SK-N-SH (cell line): ENCODE results near the gene AHNAK. TPM values are rescaled to one million over a fixed set of nuclear protein-coding genes. Genes with fewer than 3 reads are reported as not detected.
A peak's percentile ranks its signal among the peaks of the same experiment; 100 is the strongest.

Experiments
- CTCF ChIA-PET: fragments of 300-600, 350-600 bp; formaldehyde crosslinking; extraction: SDS; loops from one replicate; lab custom pipeline; 2021; lab: Yijun Ruan, JAX
- POLR2A ChIA-PET: fragments of 350-600 bp; sonication (Branson Sonifier 250); formaldehyde crosslinking; extraction: SDS; loops from one replicate; lab custom pipeline; 2020; ENCODE audit warnings: antibody characterized with exemption, inconsistent platforms; lab: Yijun Ruan, JAX
- DNase-seq: peaks from one replicate; pipeline ENCODE4 v3.0.0; 2012
- H2AFZ ChIP-seq: fragments of 200-600 bp; sonication (generic); 2 replicates; pipeline ENCODE4 v1.8.1; 2016; ENCODE audit warnings: antibody characterized with exemption, mild to moderate bottlenecking, low read depth
- H3F3A ChIP-seq: fragments of 200-600 bp; sonication (generic); replicated peaks from 2 replicates; pipeline ENCODE3; 2016; ENCODE audit warnings: antibody characterized with exemption, mild to moderate bottlenecking; ENCODE audit not compliant: insufficient read depth
- H3K27ac ChIP-seq, 2 experiments: fragments of 200-500 bp in 1 of 2; fragments of 200-600 bp in 1 of 2; sonication (Bioruptor generic) in 1 of 2; sonication (generic), shearing (Covaris generic) in 1 of 2; 2 replicates each; pipeline versions ENCODE4 v1.5.1 to v1.6.1; 2014 to 2016; ENCODE audit warnings: low read depth in 2 of 2, inconsistent platforms in 1 of 2, low read length in 1 of 2, mild to moderate bottlenecking in 1 of 2, mixed read lengths in 1 of 2
- H3K27me3 ChIP-seq: fragments of 200-600 bp; sonication (generic), shearing (Covaris generic); 2 replicates; pipeline ENCODE4 v1.6.1; 2016; ENCODE audit warnings: mixed run types; ENCODE audit not compliant: insufficient read depth
- H3K36me3 ChIP-seq, 2 experiments: fragments of 200-500 bp in 1 of 2; fragments of 200-600 bp in 1 of 2; sonication (Bioruptor generic) in 1 of 2; sonication (generic) in 1 of 2; replicated peaks in 1 of 2; 2 replicates each; pipeline versions ENCODE3 to v1.5.1; 2014 to 2016; ENCODE audit warnings: low read length in 1 of 2, mild to moderate bottlenecking in 1 of 2; ENCODE audit not compliant: insufficient read depth in 2 of 2, control insufficient read depth in 1 of 2
- H3K4me1 ChIP-seq, 2 experiments: fragments of 200-500 bp in 1 of 2; fragments of 200-600 bp in 1 of 2; sonication (Bioruptor generic) in 1 of 2; sonication (generic), shearing (Covaris generic) in 1 of 2; 2 replicates each; pipeline versions ENCODE4 v1.5.1 to v1.6.1; 2014 to 2016; ENCODE audit warnings: low read depth in 1 of 2, low read length in 1 of 2, mixed run types in 1 of 2; ENCODE audit not compliant: insufficient read depth in 2 of 2, control insufficient read depth in 1 of 2
- H3K4me2 ChIP-seq: fragments of 200-600 bp; sonication (generic), shearing (Covaris generic); 2 replicates; pipeline ENCODE4 v1.6.1; 2017; ENCODE audit warnings: mixed run types
- H3K4me3 ChIP-seq, 2 experiments: fragments of 200-500 bp in 1 of 2; fragments of 200-600 bp in 1 of 2; sonication (Bioruptor generic) in 1 of 2; sonication (generic), shearing (Covaris generic) in 1 of 2; 2 replicates each; pipeline versions ENCODE4 v1.5.1 to v1.8.1; 2014 to 2016; ENCODE audit warnings: low read depth in 2 of 2, inconsistent platforms in 1 of 2, low read length in 1 of 2, mild to moderate bottlenecking in 1 of 2, mixed read lengths in 1 of 2, moderate library complexity in 1 of 2
- H3K79me2 ChIP-seq: fragments of 200-600 bp; sonication (generic); 2 replicates; pipeline ENCODE4 v1.8.1; 2017; ENCODE audit warnings: mild to moderate bottlenecking; ENCODE audit not compliant: insufficient read depth
- H3K9ac ChIP-seq: fragments of 200-600 bp; sonication (generic); 2 replicates; pipeline ENCODE4 v1.6.1; 2017; ENCODE audit warnings: mixed run types
- H3K9me2 ChIP-seq: fragments of 200-600 bp; sonication (generic); 2 replicates; pipeline ENCODE4 v1.6.1; 2017; ENCODE audit warnings: mixed run types
- H3K9me3 ChIP-seq: fragments of 200-600 bp; sonication (generic); 2 replicates; pipeline ENCODE4 v1.6.1; 2017; ENCODE audit warnings: mixed run types, mild to moderate bottlenecking, moderate library complexity
- H4K20me1 ChIP-seq: fragments of 200-600 bp; sonication (generic); 2 replicates; pipeline ENCODE4 v1.6.1; 2017; ENCODE audit warnings: mild to moderate bottlenecking, mixed run types; ENCODE audit not compliant: insufficient read depth
- ELF1 ChIP-seq: IDR thresholded peaks from 2 replicates; pipeline ENCODE4 v1.4.0; 2012
- EZH2phosphoT487 ChIP-seq: fragments of 200-600 bp; sonication (generic); IDR thresholded peaks from 2 replicates; pipeline ENCODE4 v1.6.1; 2017; ENCODE audit warnings: low read depth, mixed run types, mild to moderate bottlenecking, antibody characterized with exemption, moderate library complexity, borderline replicate concordance
- FOSL2 ChIP-seq: IDR thresholded peaks from 2 replicates; pipeline ENCODE4 v1.4.0; 2012; ENCODE audit warnings: low read depth, mild to moderate bottlenecking, moderate library complexity, borderline replicate concordance
- FOXJ3 ChIP-seq: sonication (generic); formaldehyde crosslinking; IDR thresholded peaks from 2 replicates; pipeline ENCODE4 v1.5.1; 2020; ENCODE audit warnings: mild to moderate bottlenecking, missing genetic modification reagents
- FOXM1 ChIP-seq: IDR thresholded peaks from 2 replicates; pipeline ENCODE4 v1.4.0; 2012; ENCODE audit warnings: low read depth, mild to moderate bottlenecking
- GABPA ChIP-seq: IDR thresholded peaks from 2 replicates; pipeline ENCODE4 v1.4.0; 2012; ENCODE audit warnings: low read depth, mild to moderate bottlenecking
- GATA2 ChIP-seq: sonication (generic); formaldehyde crosslinking; IDR thresholded peaks from 2 replicates; pipeline ENCODE4 v1.5.0; 2020; ENCODE audit warnings: mild to moderate bottlenecking, missing genetic modification reagents
- JUND ChIP-seq: IDR thresholded peaks from 2 replicates; pipeline ENCODE4 v1.4.0; 2012
- MEF2A ChIP-seq: IDR thresholded peaks from 2 replicates; pipeline ENCODE4 v1.4.0; 2012; ENCODE audit warnings: low read depth, borderline replicate concordance
- MXI1 ChIP-seq: IDR thresholded peaks from 2 replicates; pipeline ENCODE4 v1.6.1; 2012; ENCODE audit warnings: mild to moderate bottlenecking, low read depth, low read length, improper control_type of control experiment
- NFIC ChIP-seq: IDR thresholded peaks from 2 replicates; pipeline ENCODE4 v1.4.0; 2012; ENCODE audit warnings: borderline replicate concordance
- NRF1 ChIP-seq: IDR thresholded peaks from 2 replicates; pipeline ENCODE4 v1.6.1; 2012; ENCODE audit warnings: low read depth, mild to moderate bottlenecking, low read length
- POLR2AphosphoS5 ChIP-seq: IDR thresholded peaks from 2 replicates; pipeline ENCODE4 v1.6.1; 2012; ENCODE audit warnings: low read depth, low read length
- RAD21 ChIP-seq: IDR thresholded peaks from 2 replicates; pipeline ENCODE4 v1.6.1; 2012; ENCODE audit warnings: mild to moderate bottlenecking, low read length
- RCOR1 ChIP-seq: fragments of 150-350 bp; IDR thresholded peaks from 2 replicates; pipeline ENCODE4 v1.6.1; 2017; ENCODE audit warnings: antibody characterized with exemption, low read length
- RFX5 ChIP-seq: IDR thresholded peaks from 2 replicates; pipeline ENCODE4 v1.6.1; 2012; ENCODE audit warnings: mild to moderate bottlenecking, improper control_type of control experiment, low read length
- SIN3A ChIP-seq: IDR thresholded peaks from 2 replicates; pipeline ENCODE4 v1.6.1; 2012; ENCODE audit warnings: low read depth, mild to moderate bottlenecking, low read length, moderate library complexity, borderline replicate concordance
- SMC3 ChIP-seq: IDR thresholded peaks from 2 replicates; pipeline ENCODE4 v1.6.1; 2012; ENCODE audit warnings: low read depth, low read length, improper control_type of control experiment
- TAF1 ChIP-seq: IDR thresholded peaks from 2 replicates; pipeline ENCODE4 v1.6.1; 2012; ENCODE audit warnings: low read depth, mild to moderate bottlenecking, low read length, moderate library complexity, borderline replicate concordance
- TCF12 ChIP-seq: IDR thresholded peaks from 2 replicates; pipeline ENCODE4 v1.4.0; 2012
- TEAD4 ChIP-seq: IDR thresholded peaks from 2 replicates; pipeline ENCODE4 v1.4.0; 2012; ENCODE audit warnings: mild to moderate bottlenecking, borderline replicate concordance; ENCODE audit not compliant: insufficient read depth
- USF2 ChIP-seq: fragments of 150-350 bp; IDR thresholded peaks from 2 replicates; pipeline ENCODE4 v1.6.1; 2017; ENCODE audit warnings: antibody characterized with exemption, low read length, low read depth, borderline replicate concordance
- YY1 ChIP-seq: IDR thresholded peaks from 2 replicates; pipeline ENCODE4 v1.4.0; 2012; ENCODE audit warnings: low read depth, mild to moderate bottlenecking
- WGBS: methylation state at CpG from one replicate; pipeline ENCODE4 v1.1.6; 2017; ENCODE audit warnings: low lambda C conversion rate; 5-methylcytosine and 5-hydroxymethylcytosine counted together
- polyA plus RNA-seq, 3 experiments: library from polyadenylated mRNA; depleted of rRNA; stranded (reverse); fragments of >200 nt; gene quantifications; 2 replicates each; pipeline ENCODE4 v1.2.3, GENCODE V29; 2012
- TF ChIP-seq, protein P1 (sequence below): fragments of 200-600 bp; sonication (generic); IDR thresholded peaks from 2 replicates; pipeline ENCODE4 v1.6.1; 2017; ENCODE audit warnings: antibody characterized with exemption, mild to moderate bottlenecking, moderate library complexity
- TF ChIP-seq, protein P2 (sequence below): IDR thresholded peaks from 2 replicates; pipeline ENCODE4 v1.4.0; 2012; ENCODE audit warnings: low read depth, borderline replicate concordance
- TF ChIP-seq, protein P3 (sequence below): IDR thresholded peaks from 2 replicates; pipeline ENCODE4 v1.4.0; 2012; ENCODE audit warnings: low read depth
- TF ChIP-seq, protein P4 (sequence below): IDR thresholded peaks from 2 replicates; pipeline ENCODE4 v1.6.1; 2012; ENCODE audit warnings: mild to moderate bottlenecking, low read depth, low read length, moderate library complexity

The AHNAK gene
- polyA plus RNA-seq, 1 of the 3 experiments (the other 2 are of a cell fraction), result 57.8 TPM

DNA sequence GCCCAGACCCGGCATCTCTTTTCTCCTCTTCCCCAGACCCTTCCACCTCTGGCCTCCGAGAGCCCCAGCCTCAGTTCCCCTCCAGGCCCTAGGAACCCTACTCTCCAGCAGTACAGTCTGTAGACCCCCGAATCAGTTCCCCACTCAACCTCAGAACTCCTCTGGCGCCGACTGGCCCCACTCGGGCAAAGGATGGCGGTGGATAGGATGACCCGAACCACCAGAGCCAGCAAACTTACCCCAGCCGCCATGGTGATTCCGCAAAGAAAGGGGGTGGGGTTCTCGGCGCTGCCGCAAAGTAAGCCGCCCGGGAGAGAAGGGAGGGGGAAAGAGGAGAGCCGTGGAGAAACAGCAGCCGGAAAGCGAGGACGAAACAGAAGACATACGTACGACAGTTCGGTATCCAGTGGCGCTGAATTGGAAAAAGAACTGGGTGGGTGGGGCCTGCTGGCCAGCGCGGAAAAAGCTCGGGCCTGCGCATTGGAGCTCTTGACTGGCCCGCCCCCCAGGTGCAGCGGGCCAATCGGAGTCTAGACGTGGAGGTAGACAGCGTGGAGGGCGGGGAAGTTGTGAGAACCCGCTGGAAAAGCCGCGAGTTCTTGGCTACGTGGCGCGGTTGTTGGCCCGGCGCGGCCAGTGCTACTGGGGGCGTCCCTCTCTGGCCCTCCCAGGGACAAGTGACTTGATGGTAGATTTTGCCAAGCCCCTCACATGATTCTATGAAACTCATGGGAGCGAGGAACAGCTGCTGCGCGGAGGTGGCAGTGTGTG, 27.2 kb upstream of the AHNAK start, which contains the start of gene EEF1G:
EEF1G (minus strand) TSS at position 300 of the 771 bp plus-strand sequence; CDS start at position 251, 49 bp downstream.
- CTCF ChIA-PET, result interaction anchor here (0.7 to 3.2 kb wide), 6 partner anchors 13 to 298 kb away, joined by 3 to 14 read pairs (median 4); partner anchors contain the start of gene TUT1
- Histone ChIP-seq H3K4me1 (peaks cover 19 to 28% of the 10 kb centered on the region in 2 experiments; a peak in 3 of 4 replicates), H3K36me3 (peaks cover 40 to 55% of the 10 kb centered on the region in 2 experiments)
- TF ChIP-seq RFX5 (no peak), ELF1 (no peak; the same call in 1 of the 2 replicates), RAD21 (no peak), JUND (0 out of 2 replicates have a peak, but pooled peaks have one; percentile 4), FOXM1 (no peak), SMC3 (no peak), SIN3A (peak; percentile 74; the same call in 1 of the 2 replicates), NFIC (no peak; the same call in 1 of the 2 replicates), EZH2phosphoT487 (no peak), GABPA (no peak), YY1 (peak; percentile 91), TEAD4 (no peak), TAF1 (peak; percentile 100), FOSL2 (no peak), RCOR1 (no peak), NRF1 (peak; percentile 96), POLR2AphosphoS5 (peak; percentile 95), GATA2 (CRISPR knock-in tag) (no peak), MEF2A (no peak), FOXJ3 (CRISPR knock-in tag) (no peak), MXI1 (peak; percentile 64), TCF12 (peak; percentile 31; the same call in 1 of the 2 replicates), USF2 (no peak)
- TF ChIP-seq, protein P1, sequence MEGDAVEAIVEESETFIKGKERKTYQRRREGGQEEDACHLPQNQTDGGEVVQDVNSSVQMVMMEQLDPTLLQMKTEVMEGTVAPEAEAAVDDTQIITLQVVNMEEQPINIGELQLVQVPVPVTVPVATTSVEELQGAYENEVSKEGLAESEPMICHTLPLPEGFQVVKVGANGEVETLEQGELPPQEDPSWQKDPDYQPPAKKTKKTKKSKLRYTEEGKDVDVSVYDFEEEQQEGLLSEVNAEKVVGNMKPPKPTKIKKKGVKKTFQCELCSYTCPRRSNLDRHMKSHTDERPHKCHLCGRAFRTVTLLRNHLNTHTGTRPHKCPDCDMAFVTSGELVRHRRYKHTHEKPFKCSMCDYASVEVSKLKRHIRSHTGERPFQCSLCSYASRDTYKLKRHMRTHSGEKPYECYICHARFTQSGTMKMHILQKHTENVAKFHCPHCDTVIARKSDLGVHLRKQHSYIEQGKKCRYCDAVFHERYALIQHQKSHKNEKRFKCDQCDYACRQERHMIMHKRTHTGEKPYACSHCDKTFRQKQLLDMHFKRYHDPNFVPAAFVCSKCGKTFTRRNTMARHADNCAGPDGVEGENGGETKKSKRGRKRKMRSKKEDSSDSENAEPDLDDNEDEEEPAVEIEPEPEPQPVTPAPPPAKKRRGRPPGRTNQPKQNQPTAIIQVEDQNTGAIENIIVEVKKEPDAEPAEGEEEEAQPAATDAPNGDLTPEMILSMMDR, result no peak
- TF ChIP-seq, protein P2, sequence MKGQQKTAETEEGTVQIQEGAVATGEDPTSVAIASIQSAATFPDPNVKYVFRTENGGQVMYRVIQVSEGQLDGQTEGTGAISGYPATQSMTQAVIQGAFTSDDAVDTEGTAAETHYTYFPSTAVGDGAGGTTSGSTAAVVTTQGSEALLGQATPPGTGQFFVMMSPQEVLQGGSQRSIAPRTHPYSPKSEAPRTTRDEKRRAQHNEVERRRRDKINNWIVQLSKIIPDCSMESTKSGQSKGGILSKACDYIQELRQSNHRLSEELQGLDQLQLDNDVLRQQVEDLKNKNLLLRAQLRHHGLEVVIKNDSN, result no peak
- TF ChIP-seq, protein P3, sequence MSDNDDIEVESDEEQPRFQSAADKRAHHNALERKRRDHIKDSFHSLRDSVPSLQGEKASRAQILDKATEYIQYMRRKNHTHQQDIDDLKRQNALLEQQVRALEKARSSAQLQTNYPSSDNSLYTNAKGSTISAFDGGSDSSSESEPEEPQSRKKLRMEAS, result peak; percentile 21; the same call in 1 of the 2 replicates
- TF ChIP-seq, protein P4, sequence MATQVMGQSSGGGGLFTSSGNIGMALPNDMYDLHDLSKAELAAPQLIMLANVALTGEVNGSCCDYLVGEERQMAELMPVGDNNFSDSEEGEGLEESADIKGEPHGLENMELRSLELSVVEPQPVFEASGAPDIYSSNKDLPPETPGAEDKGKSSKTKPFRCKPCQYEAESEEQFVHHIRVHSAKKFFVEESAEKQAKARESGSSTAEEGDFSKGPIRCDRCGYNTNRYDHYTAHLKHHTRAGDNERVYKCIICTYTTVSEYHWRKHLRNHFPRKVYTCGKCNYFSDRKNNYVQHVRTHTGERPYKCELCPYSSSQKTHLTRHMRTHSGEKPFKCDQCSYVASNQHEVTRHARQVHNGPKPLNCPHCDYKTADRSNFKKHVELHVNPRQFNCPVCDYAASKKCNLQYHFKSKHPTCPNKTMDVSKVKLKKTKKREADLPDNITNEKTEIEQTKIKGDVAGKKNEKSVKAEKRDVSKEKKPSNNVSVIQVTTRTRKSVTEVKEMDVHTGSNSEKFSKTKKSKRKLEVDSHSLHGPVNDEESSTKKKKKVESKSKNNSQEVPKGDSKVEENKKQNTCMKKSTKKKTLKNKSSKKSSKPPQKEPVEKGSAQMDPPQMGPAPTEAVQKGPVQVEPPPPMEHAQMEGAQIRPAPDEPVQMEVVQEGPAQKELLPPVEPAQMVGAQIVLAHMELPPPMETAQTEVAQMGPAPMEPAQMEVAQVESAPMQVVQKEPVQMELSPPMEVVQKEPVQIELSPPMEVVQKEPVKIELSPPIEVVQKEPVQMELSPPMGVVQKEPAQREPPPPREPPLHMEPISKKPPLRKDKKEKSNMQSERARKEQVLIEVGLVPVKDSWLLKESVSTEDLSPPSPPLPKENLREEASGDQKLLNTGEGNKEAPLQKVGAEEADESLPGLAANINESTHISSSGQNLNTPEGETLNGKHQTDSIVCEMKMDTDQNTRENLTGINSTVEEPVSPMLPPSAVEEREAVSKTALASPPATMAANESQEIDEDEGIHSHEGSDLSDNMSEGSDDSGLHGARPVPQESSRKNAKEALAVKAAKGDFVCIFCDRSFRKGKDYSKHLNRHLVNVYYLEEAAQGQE, result peak; percentile 78

More for the DNA sequence above, 27.2 kb upstream of the AHNAK start, which contains the start of gene EEF1G:
- H3K9ac ChIP-seq, result peak within 1 kb of the TSS; percentile 88
- H3K4me3 ChIP-seq, result peak within 1 kb of the TSS; percentile 83 to 93
- H3K9me3 ChIP-seq, result no peaks in the 10 kb centered on the region
- under 1% methylated on average over 40 of the region's 46 CpGs for WGBS
- peaks cover 67% of the 10 kb centered on the region for H3K79me2 ChIP-seq
- H3K27me3 ChIP-seq, result no peaks in the 10 kb centered on the region
- H4K20me1 ChIP-seq, result peaks cover 33% of the 10 kb centered on the region
- no peaks in the 10 kb centered on the region for H3K9me2 ChIP-seq
- H3K4me2 ChIP-seq, result peak within 1 kb of the TSS; percentile 95
- peak within 1 kb of the TSS; percentile 61 for H2AFZ ChIP-seq
- POLR2A ChIA-PET, result interaction anchor here (0.6 to 2.0 kb wide), 27 partner anchors 8 to 758 kb away, joined by 3 to 47 read pairs (median 4); partner anchors contain the start of genes AHNAK, B3GAT3, C11orf98 and CSKMT
- peak within 1 kb of the TSS; percentile 83 to 87 for H3K27ac ChIP-seq
- peak; percentile 99 for DNase-seq
- H3F3A ChIP-seq, result peaks cover 18% of the 10 kb centered on the region
